ENCODE measurements around the gene MCOLN3.

Gene MCOLN3

DNA sequence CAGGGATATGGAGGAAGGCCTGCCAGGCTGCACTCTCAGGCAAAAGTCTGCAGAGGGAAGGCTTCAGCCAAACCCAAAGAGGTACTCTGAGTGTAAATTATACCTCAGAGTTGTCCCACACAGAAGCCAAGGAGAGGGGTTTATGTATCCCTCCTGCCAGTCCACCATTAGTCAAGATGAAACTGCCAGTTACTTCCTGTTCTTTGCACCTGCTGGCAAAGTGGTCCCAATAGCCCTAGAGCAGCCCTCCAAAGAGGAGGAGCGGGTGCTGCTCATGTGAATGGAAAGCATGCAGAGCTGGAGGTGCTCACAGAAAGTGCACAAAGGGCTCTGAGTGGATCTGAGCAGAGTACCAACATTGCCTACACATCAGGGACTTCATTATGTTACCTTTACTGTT lies 37.1 kb upstream of the MCOLN3 start:
- H3K27ac ChIP-seq = no peak overlapping the region
- TF ChIP-seq ZFX (IDR thresholded peaks at IDR 0.05) = no peak
- no peak for TF ChIP-seq CTCF (conservative IDR thresholded peaks at IDR 0.05)

DNA sequence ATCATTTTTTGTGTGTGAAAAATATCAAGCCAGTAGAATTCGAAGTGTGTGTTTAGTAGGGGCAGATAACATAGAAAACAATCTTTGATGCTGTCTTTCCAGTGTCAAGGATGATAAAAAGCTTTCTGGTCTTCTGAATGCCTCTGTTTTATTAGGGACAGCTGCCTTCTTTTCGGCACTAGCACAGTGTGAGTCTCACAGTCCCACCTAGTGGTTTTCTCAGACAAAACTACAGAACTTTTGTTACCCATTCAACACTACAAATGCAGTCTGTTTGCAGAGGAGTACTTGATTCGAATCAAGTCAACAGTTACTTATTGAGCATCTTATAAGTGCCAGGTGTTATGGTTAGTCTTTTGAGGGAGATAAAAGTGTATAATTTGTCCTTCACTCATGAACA lies 30.6 kb upstream of the MCOLN3 start:
- TF ChIP-seq ZFX (IDR thresholded peaks at IDR 0.05) (no peak), CTCF (conservative IDR thresholded peaks at IDR 0.05) (peak; percentile 13)
- H3K27ac ChIP-seq = no peak overlapping the region

- no peak for TF ChIP-seq ZFX (IDR thresholded peaks at IDR 0.05)
- TF ChIP-seq CTCF (conservative IDR thresholded peaks at IDR 0.05) = no peak
- H3K27ac ChIP-seq = no peak overlapping the region
Observed at GRCh38 chr1:85074365-85074964, 26.2 kb upstream of the MCOLN3 start.

DNA sequence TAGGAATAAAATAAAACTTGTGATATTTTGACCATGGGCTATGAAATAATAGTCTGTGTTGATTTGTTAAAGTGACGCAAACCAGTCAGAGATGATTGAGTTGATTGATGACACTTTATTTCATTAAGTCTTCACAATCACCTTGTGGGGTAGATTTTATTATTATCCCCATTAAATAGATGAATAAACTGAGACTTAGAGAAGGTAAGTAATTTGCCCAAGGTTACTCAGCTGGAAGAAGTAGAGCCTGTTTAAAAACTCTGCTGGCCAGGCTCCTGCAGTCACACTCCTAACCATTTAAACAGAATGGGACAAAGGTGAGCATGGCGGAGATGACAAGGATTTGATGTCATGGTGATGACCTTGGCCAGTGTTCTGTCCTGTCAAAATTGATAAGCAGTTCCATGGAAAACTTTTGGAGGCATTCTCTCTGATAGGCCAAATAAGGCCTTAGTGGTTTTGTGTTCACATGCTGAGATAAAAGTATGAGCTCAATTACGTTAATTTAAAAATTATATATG lies 22.7 kb upstream of the MCOLN3 start:
- TF ChIP-seq CTCF (conservative IDR thresholded peaks at IDR 0.05) (no peak), ZFX (IDR thresholded peaks at IDR 0.05) (no peak)
- no peak overlapping the region for H3K27ac ChIP-seq

GRCh38 chr1:85068846-85069245 lies 20.5 kb upstream of the MCOLN3 start:
- no peak overlapping the region for H3K27ac ChIP-seq
- no peak for TF ChIP-seq CTCF (conservative IDR thresholded peaks at IDR 0.05)
- no peak for TF ChIP-seq ZFX (IDR thresholded peaks at IDR 0.05)

DNA sequence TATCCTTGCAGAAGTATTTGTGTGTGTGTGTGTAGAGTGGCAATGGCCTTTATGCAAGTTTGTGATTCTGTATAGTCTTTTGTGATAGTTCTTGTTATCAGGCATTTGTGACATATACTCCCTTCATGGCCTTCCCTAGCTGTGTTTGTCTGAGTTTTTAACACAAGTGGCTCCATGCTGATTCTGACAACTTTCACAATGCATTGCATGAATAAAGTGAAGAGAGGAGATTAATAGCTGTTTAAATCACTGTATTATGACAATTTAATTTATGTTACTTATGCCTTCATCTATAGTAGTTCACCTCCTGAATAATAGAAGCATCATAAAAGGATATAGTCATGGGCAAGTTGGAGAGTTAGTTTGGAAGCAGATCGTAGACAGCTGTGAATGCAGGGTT lies 17.2 kb upstream of the MCOLN3 start:
- no peak for TF ChIP-seq CTCF (conservative IDR thresholded peaks at IDR 0.05)
- no peak for TF ChIP-seq ZFX (IDR thresholded peaks at IDR 0.05)

GRCh38 chr1:85062425-85063026 lies 14.2 kb upstream of the MCOLN3 start:
- TF ChIP-seq CTCF (conservative IDR thresholded peaks at IDR 0.05) (no peak), ZFX (IDR thresholded peaks at IDR 0.05) (no peak)
- H3K27ac ChIP-seq = no peak overlapping the region

More for the DNA sequence above, 17.2 kb upstream of the MCOLN3 start:
- no peak overlapping the region for H3K27ac ChIP-seq

All from C4-2B (cell line).